SJCRH30 (cell line): ENCODE results near the gene CASP10. TPM values are rescaled to one million over a fixed set of nuclear protein-coding genes. Genes with fewer than 3 reads are reported as not detected.

Experiments used
- DNase-seq, 2 experiments: peaks; one replicate each; pipeline ENCODE4 v3.0.0-alpha.2; 2015 to 2020
- H3K27ac ChIP-seq: fragments of 250-450 bp; sonication (Bioruptor Pico); 2 replicates; pipeline ENCODE4 v1.5.1; 2020; ENCODE audit warnings: mild to moderate bottlenecking, moderate library complexity
- H3K27me3 ChIP-seq: fragments of 250-450 bp; sonication (Bioruptor Pico); 2 replicates; pipeline ENCODE4 v1.5.1; 2020; ENCODE audit warnings: mild to moderate bottlenecking, moderate library complexity
- H3K36me3 ChIP-seq: fragments of 250-450 bp; sonication (Bioruptor Pico); 2 replicates; pipeline ENCODE4 v1.5.1; 2020; ENCODE audit warnings: mild to moderate bottlenecking, moderate library complexity
- H3K4me1 ChIP-seq: fragments of 250-450 bp; sonication (Bioruptor Pico); 2 replicates; pipeline ENCODE4 v1.5.1; 2020; ENCODE audit warnings: mild to moderate bottlenecking, moderate library complexity
- H3K4me3 ChIP-seq: fragments of 250-450 bp; sonication (Bioruptor Pico); 2 replicates; pipeline ENCODE4 v1.5.1; 2020; ENCODE audit warnings: mild to moderate bottlenecking, moderate library complexity
- H3K9me3 ChIP-seq: fragments of 250-450 bp; sonication (Bioruptor Pico); replicated peaks from 2 replicates; pipeline ENCODE4 v1.5.1; 2020; ENCODE audit warnings: mild to moderate bottlenecking, moderate library complexity
- total RNA-seq: library from RNA; depleted of rRNA; stranded (reverse); fragments of >200 nt; shearing (Covaris generic); gene quantifications from 2 replicates; pipeline ENCODE4 v1.2.3, GENCODE V29; 2014; rRNA removed

Gene CASP10
- total RNA-seq, 1 experiment from 2014 or later: 1.1 TPM

DNA sequence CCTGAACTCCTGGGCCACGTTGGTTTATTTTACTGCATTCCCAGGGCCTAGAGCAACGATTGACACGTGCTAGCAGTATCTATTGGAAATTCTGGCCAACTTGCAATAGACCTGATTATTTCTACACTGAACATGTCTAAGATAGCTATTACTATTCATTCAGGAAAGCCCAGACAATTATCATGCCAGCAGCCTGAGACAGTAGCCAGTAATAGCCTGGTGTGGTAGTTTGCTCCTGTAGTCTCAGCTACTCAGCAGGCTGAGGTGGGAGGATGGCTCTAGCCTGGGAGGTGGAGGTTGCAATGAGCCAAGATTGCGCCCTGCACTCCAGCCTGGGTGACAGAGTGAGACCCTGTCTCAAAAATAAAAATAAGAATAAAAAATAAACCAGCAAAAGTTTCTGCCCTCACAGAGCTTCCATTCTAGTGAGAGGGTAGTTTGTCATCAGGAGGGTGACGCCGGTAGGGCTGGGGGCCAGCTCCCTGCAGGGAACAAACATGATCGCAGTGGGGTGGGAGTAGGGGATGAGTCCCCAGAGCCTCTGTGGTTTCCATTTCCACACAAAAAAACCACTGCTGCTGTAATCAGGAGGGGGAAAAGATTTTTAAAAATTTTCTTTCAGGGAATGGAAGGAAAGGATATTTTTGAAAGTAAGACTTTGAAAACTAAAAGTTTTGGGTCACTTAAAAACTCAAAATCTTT, 81.7 kb downstream of the CASP10 start:
- no peaks in the 10 kb centered on the region for H3K4me1 ChIP-seq
- H3K27ac ChIP-seq: no peak overlapping the region
- DNase-seq: no peak
- H3K4me3 ChIP-seq: no peak overlapping the region
- no peaks in the 10 kb centered on the region for H3K9me3 ChIP-seq
- no peaks in the 10 kb centered on the region for H3K27me3 ChIP-seq
- no peaks in the 10 kb centered on the region for H3K36me3 ChIP-seq

DNA sequence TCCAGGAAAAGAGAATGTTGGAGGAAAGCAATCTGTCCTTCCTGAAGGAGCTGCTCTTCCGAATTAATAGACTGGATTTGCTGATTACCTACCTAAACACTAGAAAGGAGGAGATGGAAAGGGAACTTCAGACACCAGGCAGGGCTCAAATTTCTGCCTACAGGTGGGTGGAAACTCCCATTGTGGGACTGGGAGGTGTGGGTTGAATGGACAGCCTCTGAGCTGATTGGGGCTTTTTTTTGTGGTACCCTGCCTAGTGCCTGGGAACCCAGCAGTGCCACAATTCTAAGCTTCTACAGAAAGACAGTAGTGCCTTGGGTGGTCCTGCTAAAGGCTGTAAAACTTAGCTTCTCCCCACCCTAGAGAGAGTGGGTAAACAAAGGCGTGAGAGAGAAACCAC, 83.7 kb downstream of the CASP10 start:
- H3K4me3 ChIP-seq: no peak overlapping the region
- H3K4me1 ChIP-seq: no peaks in the 10 kb centered on the region
- H3K36me3 ChIP-seq: no peaks in the 10 kb centered on the region
- no peak for DNase-seq
- H3K9me3 ChIP-seq: no peaks in the 10 kb centered on the region
- no peak overlapping the region for H3K27ac ChIP-seq
- H3K27me3 ChIP-seq: no peaks in the 10 kb centered on the region

DNA sequence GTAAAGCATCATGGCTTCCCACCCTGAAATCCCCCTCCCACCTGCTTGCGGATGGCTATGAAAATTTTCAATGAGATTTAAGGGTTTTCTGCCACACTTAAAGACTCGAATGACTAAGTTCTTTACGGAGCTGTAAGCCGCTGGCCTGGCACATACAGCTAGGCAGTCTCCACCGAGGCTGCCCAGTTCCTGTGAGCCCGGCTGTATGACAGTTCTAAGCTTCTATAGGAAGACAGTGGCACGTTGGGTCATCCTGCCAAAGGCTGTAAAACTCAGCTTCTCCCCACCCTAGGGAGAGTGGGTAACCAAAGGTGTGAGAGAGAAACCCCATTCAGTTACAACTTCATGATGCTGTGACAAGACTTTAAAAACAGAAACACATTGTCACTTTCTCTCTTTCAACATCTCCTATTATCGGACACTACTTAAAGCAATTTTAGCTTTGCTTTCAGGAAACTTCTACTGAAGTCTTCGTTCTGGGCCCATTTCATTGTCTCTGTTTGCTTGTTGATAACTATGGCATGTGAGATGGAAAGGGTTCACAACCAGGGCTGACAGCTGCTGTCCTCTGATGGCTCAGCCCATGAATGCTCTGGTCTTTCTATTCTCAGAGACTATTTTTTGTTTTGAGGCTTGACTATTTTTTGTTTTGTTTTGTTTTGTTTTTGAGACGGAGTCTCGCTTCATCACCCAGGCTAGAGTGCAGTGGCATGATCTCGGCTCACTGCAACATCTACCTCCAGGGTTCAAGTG, 84.5 kb downstream of the CASP10 start:
- no peak overlapping the region for H3K4me3 ChIP-seq
- H3K9me3 ChIP-seq: no peaks in the 10 kb centered on the region
- no peaks in the 10 kb centered on the region for H3K27me3 ChIP-seq
- no peaks in the 10 kb centered on the region for H3K36me3 ChIP-seq
- no peak for DNase-seq
- no peaks in the 10 kb centered on the region for H3K4me1 ChIP-seq
- no peak overlapping the region for H3K27ac ChIP-seq

DNA sequence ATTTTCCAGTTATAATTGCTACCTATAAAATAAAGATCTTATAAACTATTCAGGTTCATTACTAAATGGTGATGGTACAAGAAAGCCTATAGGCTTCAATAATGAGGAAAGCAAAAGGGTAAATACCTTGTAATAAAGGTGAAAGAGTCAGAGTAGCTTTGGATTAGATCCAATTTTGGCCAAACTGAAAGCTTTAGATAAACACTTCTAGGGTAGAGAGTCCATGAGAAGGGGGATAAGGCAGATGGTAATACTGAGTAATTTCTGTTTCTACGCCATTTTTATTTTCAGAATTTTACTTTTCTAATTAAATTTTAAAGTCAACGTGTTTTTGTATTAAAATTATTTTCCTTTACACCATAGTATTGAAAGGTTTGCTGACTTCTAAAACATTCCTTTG, 86.8 kb downstream of the CASP10 start:
- H3K9me3 ChIP-seq: no peaks in the 10 kb centered on the region
- H3K36me3 ChIP-seq: no peaks in the 10 kb centered on the region
- no peaks in the 10 kb centered on the region for H3K27me3 ChIP-seq
- DNase-seq: no peak
- no peak overlapping the region for H3K27ac ChIP-seq
- no peaks in the 10 kb centered on the region for H3K4me1 ChIP-seq
- no peak overlapping the region for H3K4me3 ChIP-seq

DNA sequence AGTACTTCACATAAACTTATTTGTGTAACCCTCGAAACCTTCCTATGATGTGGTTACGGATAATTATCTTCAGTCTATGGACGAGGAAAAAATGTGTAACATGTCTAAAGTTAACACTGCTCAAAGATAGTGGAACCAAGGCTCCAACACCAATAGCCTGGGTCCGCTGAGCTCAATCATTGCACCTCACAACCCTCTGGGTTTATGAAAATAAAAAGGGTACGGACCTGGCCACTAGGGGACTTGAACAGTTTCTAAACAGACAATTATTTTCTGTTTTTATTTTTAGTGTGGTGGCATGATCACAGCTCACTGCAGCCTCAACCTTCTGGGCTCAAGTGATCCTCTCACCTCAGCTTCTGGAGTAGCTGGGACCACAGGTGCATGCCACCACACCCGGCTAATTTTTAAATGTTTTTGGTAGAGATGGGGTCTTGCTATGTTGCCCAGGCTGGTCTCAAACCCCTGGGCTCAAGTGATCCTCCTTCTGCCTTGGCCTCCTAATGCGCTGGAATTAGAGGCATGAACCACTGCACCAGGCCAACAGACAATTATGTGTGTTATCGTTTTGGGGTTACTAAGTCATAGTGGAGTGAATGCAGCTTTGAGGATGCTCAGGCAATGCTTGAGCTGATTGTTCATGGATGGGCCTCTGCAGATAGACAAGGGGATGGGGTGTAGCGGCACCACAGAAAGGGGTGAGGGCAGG, 87.5 kb downstream of the CASP10 start:
- H3K27ac ChIP-seq: no peak overlapping the region
- H3K27me3 ChIP-seq: no peaks in the 10 kb centered on the region

DNA sequence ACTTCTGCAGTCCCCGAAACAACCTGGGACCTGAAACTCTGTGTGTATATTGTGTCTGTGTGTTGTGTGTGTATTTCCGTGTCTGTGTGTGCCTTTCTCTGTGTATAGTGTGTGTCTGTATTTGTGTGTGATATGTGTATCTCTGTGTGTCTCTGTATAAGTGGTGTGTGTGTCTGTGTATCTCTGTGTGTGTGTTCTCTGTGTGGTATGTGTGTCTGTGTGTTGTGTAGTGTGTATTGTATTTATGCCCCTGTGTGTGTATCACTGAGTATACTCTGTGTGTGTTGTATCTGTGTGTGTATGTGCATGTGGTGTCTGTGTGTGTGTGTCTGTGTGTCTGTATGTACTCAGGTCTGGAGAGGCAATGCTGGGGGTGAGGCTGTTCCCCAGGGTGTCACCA, 89.0 kb downstream of the CASP10 start:
- Histone ChIP-seq H3K4me3 (no peak overlapping the region), H3K36me3 (no peaks in the 10 kb centered on the region), H3K27me3 (no peaks in the 10 kb centered on the region), H3K4me1 (no peaks in the 10 kb centered on the region), H3K27ac (no peak overlapping the region), H3K9me3 (no peaks in the 10 kb centered on the region)
- no peak for DNase-seq

More for the DNA sequence above, 87.5 kb downstream of the CASP10 start:
- Histone ChIP-seq H3K36me3 (no peaks in the 10 kb centered on the region), H3K4me1 (no peaks in the 10 kb centered on the region), H3K4me3 (no peak overlapping the region), H3K9me3 (no peaks in the 10 kb centered on the region)
- DNase-seq: no peak

DNA sequence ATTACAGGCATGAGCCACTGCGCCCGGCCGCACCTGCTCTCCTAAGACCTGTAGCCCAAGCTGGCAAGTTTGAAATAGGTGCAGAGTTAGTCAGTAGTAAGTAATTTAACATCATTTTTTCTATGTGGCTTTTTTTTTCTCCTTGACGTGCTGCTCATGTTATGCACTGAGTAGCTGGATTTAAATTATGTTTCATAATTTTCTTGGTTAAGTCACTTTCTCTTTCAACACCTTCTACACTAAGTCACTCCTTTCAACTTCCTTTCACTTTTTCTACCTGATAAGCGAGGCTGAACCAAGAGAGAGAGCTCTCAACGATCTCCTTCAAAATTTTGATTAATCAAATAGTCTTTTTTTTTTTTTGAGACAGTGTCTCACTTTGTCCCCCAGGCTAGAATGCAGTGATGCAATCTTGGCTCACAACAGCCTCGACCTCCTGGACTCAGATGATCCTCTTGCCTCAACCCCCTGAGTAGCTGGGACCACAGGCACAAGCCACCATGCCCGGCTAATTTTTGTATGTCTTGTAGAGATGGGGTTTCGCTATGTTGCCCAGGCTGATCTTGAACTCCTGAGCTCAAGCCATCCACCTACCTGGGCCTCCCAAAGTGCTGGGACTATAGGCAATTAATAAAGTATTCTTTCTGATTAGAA, 90.5 kb downstream of the CASP10 start:
- DNase-seq: no peak
- H3K36me3 ChIP-seq: no peaks in the 10 kb centered on the region
- no peaks in the 10 kb centered on the region for H3K27me3 ChIP-seq
- no peaks in the 10 kb centered on the region for H3K4me1 ChIP-seq
- H3K9me3 ChIP-seq: no peaks in the 10 kb centered on the region
- no peak overlapping the region for H3K4me3 ChIP-seq
- no peak overlapping the region for H3K27ac ChIP-seq

DNA sequence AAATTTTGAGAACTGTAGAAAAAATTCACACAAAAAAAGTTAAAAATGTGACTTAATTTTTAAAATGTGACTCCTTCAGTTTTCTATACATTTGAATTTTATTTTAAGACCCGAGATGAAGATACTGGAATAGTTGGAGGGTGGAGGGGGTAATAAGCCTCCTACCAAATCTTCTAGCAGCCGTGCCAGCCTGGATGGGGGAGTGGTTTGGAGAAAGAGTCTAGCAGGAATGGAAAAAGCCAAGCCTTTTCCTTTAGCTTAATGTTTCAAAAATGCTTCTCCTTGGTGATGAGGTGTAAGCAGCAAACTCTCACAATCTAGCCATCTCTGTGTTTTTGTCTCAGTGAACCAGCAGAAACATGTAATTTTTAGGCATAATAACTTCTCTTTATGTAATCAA, 92.1 kb downstream of the CASP10 start:
- H3K36me3 ChIP-seq: 0 out of 2 replicates have a peak, but pooled peaks cover 3% of the 10 kb centered on the region
- H3K9me3 ChIP-seq: no peaks in the 10 kb centered on the region
- no peak for DNase-seq
- H3K4me3 ChIP-seq: no peak overlapping the region
- no peak overlapping the region for H3K27ac ChIP-seq
- no peaks in the 10 kb centered on the region for H3K4me1 ChIP-seq
- H3K27me3 ChIP-seq: no peaks in the 10 kb centered on the region

DNA sequence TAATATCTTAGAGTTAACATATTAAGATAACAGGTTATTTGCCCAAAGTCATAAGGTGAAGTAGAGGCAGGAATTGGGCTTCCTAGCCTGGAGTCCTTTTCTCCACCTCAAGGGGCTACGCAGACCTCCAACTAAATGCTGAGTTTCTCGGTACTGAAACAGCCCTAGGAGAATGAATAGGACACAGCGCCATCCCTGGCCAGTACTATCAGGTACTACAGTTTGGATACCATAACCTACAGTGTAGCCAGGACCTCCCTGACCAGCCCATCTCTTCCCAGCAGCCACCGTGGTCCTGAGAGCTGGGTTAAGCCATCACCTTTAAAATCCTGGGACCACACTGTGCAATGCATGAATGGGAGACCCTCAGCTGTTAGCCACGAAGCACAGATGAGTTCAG, 93.0 kb downstream of the CASP10 start:
- Histone ChIP-seq H3K9me3 (no peaks in the 10 kb centered on the region), H3K27ac (no peak overlapping the region), H3K4me1 (no peaks in the 10 kb centered on the region), H3K4me3 (no peak overlapping the region), H3K27me3 (no peaks in the 10 kb centered on the region), H3K36me3 (0 out of 2 replicates have a peak, but pooled peaks cover 3% of the 10 kb centered on the region)
- DNase-seq: no peak

DNA sequence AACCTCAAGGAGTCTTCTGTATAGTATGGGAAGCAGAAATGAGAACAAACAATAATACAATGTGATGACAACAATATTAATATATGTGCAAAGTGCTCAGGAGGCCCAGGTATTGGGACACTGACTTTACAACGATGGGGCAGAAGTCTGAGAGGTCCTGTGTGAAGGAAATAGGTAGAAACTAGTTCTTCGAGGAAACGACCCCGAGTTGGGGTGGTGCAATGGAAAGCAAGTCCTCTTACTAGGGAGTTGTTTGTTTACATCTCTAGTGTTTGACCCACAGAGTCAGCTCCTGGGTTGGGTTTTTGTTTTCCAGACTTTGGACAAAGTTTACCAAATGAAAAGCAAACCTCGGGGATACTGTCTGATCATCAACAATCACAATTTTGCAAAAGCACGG, 93.6 kb downstream of the CASP10 start:
- H3K36me3 ChIP-seq: 0 out of 2 replicates have a peak, but pooled peaks cover 3% of the 10 kb centered on the region
- DNase-seq: no peak
- no peaks in the 10 kb centered on the region for H3K9me3 ChIP-seq
- H3K27me3 ChIP-seq: no peaks in the 10 kb centered on the region
- no peaks in the 10 kb centered on the region for H3K4me1 ChIP-seq
- no peak overlapping the region for H3K27ac ChIP-seq
- H3K4me3 ChIP-seq: no peak overlapping the region

Other genes starting within 250 kb of the CASP10 start
- 23.5 and 27.5 TPM in 2 replicates for gene ORC2, start 219.5 kb upstream of the CASP10 start, total RNA-seq
- 6.6 and 9.3 TPM in 2 replicates for gene HYCC2, start 111.5 kb upstream of the CASP10 start, total RNA-seq
- 126 and 138 TPM in 2 replicates for gene NDUFB3, start 111.1 kb upstream of the CASP10 start, total RNA-seq
- 13.6 TPM in 2 replicates for gene CFLAR, start 67.0 kb upstream of the CASP10 start, total RNA-seq
- gene CASP8, start 77.4 kb downstream of the CASP10 start, total RNA-seq: 11.6 and 14.4 TPM in 2 replicates
- gene FLACC1, start 174.2 kb downstream of the CASP10 start, total RNA-seq: 0.55 and 0.71 TPM in 2 replicates